Caki2 (cell line): ENCODE results near the gene GABRR2. TPM values are rescaled to one million over a fixed set of nuclear protein-coding genes. Genes with fewer than 3 reads are reported as not detected.
"Not testable (repeated sequence)": the region's sequence is repeated elsewhere in the genome, so short reads cannot be mapped to it uniquely, and the experiment has no call there.

ENCODE experiments used
- DNase-seq: peaks from one replicate; pipeline ENCODE4 v3.0.0-alpha.2; 2015; ENCODE audit warnings: low read depth
- in situ Hi-C: cut with HindIII; loops from 2 replicates; pipeline ENCODE4 v1.10.0; 2016; ENCODE audit warnings: low sequenced_read_pairs, low pct_unique_long_range_greater_than_20kb, mixed read lengths
- total RNA-seq: library from RNA; depleted of rRNA; stranded (reverse); fragments of >200 nt; shearing (Covaris generic); gene quantifications from 2 replicates; pipeline ENCODE4 v1.2.3, GENCODE V29; 2014; ENCODE audit warnings: low replicate concordance

Gene GABRR2
- total RNA-seq, 1 experiment from 2014 or later = not detected

- in situ Hi-C loops = no loop called here
- peak; percentile 37 for DNase-seq
These were observed 15.6 kb downstream of the GABRR2 start for GRCh38 chr6:89299466-89299850.

DNA sequence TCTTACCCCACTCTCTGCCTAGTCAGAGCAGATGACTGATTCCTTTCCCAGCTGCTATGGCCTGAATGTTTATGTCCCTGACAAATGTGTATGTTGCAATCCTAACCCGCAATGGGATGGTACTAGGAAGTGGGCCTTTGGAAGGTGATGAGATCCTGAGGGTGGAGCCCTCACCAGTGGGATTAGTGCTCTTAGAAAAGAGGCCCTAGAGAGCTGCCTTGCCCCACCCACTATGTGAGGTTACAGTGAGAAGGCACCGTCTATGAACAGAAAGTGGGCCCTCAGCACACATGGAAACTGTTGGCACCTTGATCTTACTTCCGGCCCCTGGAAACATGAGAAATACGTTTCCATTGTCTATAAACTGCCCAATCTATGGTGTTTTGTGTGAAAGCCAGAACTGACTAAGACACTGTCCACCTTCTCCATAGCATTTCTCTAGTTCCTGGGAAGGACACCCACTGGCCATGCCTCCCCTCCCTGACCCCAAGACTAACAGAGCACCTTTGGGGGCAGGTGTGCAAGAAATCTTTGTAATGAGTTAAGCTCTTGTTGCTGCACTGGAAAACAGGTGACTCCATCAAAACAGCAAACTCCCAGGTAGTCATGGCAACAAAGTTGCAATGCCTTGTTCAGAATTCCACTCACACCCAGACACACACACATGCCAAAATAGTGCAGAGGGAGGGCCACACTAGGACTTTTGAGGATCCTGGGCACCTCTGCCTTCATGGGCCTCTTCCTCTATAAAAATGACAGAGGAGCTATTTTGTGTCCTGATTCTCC lies 16.2 kb downstream of the GABRR2 start:
- in situ Hi-C loops = no loop called here
- DNase-seq = peak; percentile 61

DNA sequence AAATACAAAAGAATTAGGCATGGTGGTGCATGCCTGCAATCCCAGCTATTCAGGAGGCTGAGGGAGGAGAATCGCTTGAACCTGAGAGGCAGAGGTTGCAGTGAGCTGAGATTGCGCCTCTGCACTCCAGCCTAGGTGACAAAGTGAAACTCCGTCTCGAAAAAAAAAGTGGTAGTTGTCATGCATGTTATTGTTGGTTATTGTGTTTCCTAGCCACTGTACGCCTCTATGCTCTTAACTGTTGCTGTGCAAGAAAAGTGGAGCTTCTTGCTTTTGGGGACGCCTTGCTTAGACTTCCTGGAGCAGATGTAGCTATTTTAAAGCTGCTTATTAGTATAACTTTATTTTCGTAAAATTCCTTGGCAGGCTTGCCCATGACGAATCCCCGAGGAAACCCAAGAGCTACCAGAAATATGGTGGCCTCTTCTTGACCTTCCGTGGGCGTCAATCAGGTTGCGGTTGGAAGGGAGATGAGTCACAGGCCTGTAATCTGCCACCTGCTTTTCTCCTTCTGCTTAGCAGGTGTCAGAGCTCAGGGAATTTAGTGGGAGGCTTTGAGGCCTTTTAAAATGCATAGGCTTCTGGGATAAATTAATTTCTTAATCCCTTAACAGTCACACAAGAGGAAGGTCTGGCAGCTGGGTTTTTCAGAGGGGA lies 17.3 kb downstream of the GABRR2 start:
- peak; percentile 94 for DNase-seq
- in situ Hi-C loops = no loop called here

DNA sequence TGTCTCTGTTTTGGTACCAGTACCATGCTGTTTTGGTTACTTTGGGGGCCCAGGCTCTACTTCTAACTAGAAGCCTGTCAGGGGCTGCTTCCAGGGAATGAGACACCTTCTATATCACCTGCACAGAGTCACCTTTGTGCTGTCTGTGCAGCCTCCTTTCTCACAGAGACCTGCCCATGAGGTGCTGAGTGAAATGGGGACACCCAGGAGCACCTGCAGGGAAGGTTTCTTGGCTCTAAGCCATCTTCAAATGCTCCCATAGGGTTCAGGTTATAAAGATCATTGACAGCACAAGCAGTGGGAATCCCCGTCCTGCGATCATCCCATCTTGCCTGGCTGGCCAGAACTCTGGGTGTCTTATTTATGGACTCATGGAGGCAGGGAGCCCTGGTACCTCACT lies 19.1 kb downstream of the GABRR2 start:
- DNase-seq = no peak
- in situ Hi-C loops = no loop called here

DNA sequence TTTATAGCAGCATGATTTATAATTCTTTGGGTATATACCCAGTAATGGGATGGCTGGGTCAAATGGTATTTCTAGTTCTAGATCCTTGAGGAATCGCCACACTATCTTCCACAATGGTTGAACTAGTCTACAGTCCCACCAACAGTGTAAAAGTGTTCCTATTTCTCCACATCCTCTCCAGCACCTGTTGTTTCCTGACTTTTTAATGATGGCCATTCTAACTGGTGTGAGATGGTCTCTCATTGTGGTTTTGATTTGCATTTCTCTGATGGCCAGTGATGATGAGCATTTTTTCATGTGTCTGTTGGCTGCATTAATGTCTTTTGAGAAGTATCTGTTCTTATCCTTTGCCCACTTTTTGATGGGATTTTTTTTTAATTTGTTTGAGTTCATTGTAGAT lies 20.0 kb downstream of the GABRR2 start:
- DNase-seq, in situ Hi-C loops: not testable (repeated sequence)

GRCh38 chr6:89291256-89291819 lies 23.8 kb downstream of the GABRR2 start:
- no peak for DNase-seq
- in situ Hi-C loops = no loop called here

- in situ Hi-C loops = no loop called here
- DNase-seq = no peak
These were observed 24.5 kb downstream of the GABRR2 start for GRCh38 chr6:89290401-89291155.

- in situ Hi-C loops = no loop called here
- DNase-seq = no peak
These were observed 25.4 kb downstream of the GABRR2 start for GRCh38 chr6:89289710-89290109.

GRCh38 chr6:89287351-89288028 lies 27.6 kb downstream of the GABRR2 start:
- DNase-seq = no peak
- in situ Hi-C loops = no loop called here

DNA sequence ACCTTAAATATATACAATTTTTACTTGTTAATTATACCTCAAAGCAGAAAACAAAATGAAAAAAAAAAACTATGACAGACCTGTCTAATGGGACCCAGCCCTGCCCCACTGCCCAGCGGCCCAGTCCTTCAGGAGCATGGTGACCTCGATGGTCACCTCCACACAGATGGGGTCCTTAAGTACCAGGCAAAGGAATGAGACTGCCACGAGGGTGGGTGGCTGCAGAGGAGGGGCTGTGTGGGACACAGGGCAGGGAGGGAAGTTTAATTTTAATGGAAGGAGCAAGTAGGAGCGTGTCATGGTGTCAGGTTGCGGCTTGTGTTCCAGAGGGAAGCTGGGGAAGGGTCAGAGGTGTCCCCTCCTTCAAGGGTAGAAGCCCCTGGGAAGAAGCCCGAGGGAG lies 28.6 kb downstream of the GABRR2 start:
- in situ Hi-C loops = no loop called here
- no peak for DNase-seq

GRCh38 chr6:89284963-89285735 lies 29.9 kb downstream of the GABRR2 start:
- in situ Hi-C loops = no loop called here
- no peak for DNase-seq

DNA sequence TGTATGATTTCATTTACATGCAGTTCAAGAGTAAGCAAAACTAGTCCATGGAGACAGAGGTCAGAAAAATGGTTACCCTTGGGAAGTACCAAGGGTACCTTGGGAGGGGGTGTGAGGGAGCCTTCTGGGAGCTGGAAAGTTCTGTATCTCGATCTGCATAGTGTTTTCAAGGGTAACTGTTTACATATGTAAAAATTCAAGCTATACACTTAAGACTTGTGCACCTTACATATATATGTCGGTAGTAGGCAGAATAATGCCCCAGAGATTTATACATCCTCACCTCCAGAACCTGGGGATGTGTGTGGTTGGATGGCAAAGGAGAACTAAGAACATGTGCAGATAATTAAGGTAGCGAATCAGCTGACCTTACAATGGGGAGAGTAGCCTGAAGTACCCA lies 31.0 kb downstream of the GABRR2 start:
- no peak for DNase-seq
- in situ Hi-C loops = no loop called here

DNA sequence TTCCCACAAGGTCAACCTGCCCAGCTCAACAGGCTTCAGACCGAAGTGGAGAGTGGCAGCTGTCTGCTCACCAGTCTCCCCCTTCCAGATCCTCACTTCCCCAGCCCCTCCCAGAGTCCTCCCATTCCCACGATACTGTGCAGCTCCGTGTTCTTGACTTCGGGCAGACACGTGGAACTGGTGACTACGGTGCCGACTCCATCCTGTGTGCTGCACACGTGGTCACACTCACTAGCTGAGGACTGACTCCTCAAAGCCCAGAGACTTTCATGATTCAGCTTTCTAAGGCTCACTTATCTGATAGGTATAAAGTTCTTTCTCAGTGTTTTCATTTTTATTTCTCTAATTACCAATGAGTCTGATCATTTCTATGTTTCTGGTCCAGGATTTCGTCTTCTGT lies 32.4 kb downstream of the GABRR2 start:
- DNase-seq = no peak
- in situ Hi-C loops = no loop called here

DNA sequence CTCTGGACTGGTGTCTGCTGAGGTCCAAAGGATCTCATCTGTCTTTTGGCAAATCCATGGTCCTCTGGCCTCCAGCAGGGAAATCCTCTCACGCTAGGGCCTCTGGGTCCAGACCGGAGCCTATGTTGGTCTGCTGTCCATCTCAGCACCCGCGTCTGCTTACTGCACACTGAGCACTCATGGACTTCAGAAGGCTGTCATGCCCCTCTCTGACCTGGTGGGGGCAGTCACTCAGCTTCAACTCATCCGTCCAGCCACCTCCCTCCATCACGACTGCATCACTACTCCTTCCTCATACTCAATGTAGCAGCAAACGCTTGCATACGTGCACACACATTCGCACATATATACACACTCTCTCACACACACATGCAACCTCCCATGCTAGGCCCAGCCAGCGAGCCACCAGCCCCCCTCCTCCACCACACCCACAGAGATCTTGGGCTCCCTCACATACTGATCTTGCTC lies 33.3 kb downstream of the GABRR2 start:
- in situ Hi-C loops = no loop called here

GRCh38 chr6:89278956-89279355 lies 36.1 kb downstream of the GABRR2 start:
- DNase-seq = no peak
- in situ Hi-C loops = no loop called here

More for the DNA sequence above, 33.3 kb downstream of the GABRR2 start:
- no peak for DNase-seq

- no peak for DNase-seq
- in situ Hi-C loops = no loop called here
These were observed 39.2 kb downstream of the GABRR2 start for GRCh38 chr6:89275900-89276299.

- in situ Hi-C loops = no loop called here
- no peak for DNase-seq
These were observed 41.3 kb downstream of the GABRR2 start for GRCh38 chr6:89273816-89274215.

DNA sequence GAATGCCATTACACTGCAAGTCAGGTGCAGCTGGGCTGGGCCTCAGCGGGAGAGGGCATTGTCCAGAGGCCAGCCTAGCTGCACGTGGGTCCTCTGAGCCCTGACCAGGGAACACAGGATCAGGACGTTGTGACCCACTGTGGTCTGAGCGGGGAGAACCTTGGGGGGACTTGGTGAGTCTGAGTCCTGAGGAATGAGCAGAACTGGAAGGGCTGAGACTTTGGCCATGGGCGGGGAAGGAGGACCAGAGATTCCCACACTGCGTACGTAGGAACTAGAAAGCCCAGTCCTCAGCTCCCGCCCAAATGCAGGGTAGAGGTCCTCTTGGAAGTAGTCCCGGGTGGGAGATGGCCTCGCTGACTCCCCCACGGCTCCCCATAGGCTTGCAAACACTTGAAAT lies 42.5 kb downstream of the GABRR2 start:
- in situ Hi-C loops = no loop called here
- DNase-seq = no peak
